ENCODE results near the gene SBF2.

SBF2 gene

DNA sequence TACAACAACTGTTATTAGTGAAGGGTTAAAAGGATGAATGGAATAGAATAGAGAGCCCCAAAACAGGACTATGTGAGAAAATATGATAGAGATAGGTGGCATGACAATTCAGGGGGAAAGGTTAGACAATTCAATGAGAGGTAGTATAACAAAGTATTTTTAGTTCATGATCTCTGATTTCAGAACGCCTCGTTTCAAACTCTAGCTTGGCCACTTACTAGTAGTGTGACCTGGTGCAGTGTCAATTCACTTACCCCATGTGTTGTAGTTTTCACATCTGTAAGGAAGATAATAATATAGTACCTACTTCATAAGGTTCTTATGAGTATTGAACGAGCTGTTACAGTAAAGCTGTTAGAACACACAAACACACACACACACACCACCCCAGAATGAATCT, 322.1 kb downstream of the SBF2 start:
- ChIA-PET CTCF (no interaction called here), POLR2A (no interaction called here)
- TF ChIP-seq SP1 (IDR thresholded peaks at IDR 0.05) (no peak), BHLHE40 (IDR thresholded peaks at IDR 0.05; ENCODE audit: borderline replicate concordance) (no peak), L3MBTL2 (conservative IDR thresholded peaks at IDR 0.05) (no peak), NFRKB (IDR thresholded peaks at IDR 0.05) (no peak), FOXM1 (IDR thresholded peaks at IDR 0.05; ENCODE audit: borderline replicate concordance) (no peak), ZNF384 (IDR thresholded peaks at IDR 0.05) (no peak), ELF4 (IDR thresholded peaks at IDR 0.05) (no peak), LEF1 (IDR thresholded peaks at IDR 0.05; ENCODE audit: borderline replicate concordance) (no peak), SUZ12 (IDR thresholded peaks at IDR 0.05) (no peak), FOXK2 (IDR thresholded peaks at IDR 0.05) (no peak)
- TF ChIP-seq, protein P1, sequence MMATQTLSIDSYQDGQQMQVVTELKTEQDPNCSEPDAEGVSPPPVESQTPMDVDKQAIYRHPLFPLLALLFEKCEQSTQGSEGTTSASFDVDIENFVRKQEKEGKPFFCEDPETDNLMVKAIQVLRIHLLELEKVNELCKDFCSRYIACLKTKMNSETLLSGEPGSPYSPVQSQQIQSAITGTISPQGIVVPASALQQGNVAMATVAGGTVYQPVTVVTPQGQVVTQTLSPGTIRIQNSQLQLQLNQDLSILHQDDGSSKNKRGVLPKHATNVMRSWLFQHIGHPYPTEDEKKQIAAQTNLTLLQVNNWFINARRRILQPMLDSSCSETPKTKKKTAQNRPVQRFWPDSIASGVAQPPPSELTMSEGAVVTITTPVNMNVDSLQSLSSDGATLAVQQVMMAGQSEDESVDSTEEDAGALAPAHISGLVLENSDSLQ (IDR thresholded peaks at IDR 0.05), result no peak
- no peak for DNase-seq (ENCODE audit: extremely low spot score)

DNA sequence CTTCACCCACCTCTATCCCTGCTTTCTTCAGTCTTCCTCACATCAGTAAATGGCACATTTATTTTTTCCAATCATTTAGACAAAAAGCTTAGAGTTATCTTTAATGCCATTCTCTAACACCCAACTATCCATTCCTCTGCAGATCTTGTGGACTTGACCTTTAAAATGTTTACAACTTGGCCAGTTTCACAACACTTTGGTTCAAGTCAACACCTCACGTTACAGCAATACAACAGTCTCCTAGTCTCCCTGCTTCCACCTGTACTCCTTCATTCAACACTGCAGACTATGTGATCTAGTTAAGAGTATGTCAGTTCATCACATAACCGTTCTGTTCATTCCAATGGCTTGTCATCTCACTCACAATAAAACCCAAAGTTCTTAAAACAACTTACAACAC, 325.0 kb downstream of the SBF2 start:
- TF ChIP-seq ELF4 (IDR thresholded peaks at IDR 0.05), result no peak
- TF ChIP-seq FOXK2 (IDR thresholded peaks at IDR 0.05), result no peak
- no peak for TF ChIP-seq NFRKB (IDR thresholded peaks at IDR 0.05)
- no peak for TF ChIP-seq FOXM1 (IDR thresholded peaks at IDR 0.05; ENCODE audit: borderline replicate concordance)
- TF ChIP-seq HDGF (IDR thresholded peaks at IDR 0.05; ENCODE audit: borderline replicate concordance), result no peak
- TF ChIP-seq ARNT (IDR thresholded peaks at IDR 0.05), result no peak
- TF ChIP-seq, protein P1 (IDR thresholded peaks at IDR 0.05), result no peak
- no peak for TF ChIP-seq LEF1 (IDR thresholded peaks at IDR 0.05; ENCODE audit: borderline replicate concordance)
- TF ChIP-seq CTBP1 (IDR thresholded peaks at IDR 0.05; ENCODE audit: borderline replicate concordance), result no peak
- TF ChIP-seq L3MBTL2 (conservative IDR thresholded peaks at IDR 0.05), result no peak
- no peak for TF ChIP-seq TARDBP (IDR thresholded peaks at IDR 0.05)
- TF ChIP-seq SUZ12 (IDR thresholded peaks at IDR 0.05), result no peak
- no peak for DNase-seq (ENCODE audit: extremely low spot score)
- ChIA-PET CTCF (no interaction called here), POLR2A (no interaction called here)

DNA sequence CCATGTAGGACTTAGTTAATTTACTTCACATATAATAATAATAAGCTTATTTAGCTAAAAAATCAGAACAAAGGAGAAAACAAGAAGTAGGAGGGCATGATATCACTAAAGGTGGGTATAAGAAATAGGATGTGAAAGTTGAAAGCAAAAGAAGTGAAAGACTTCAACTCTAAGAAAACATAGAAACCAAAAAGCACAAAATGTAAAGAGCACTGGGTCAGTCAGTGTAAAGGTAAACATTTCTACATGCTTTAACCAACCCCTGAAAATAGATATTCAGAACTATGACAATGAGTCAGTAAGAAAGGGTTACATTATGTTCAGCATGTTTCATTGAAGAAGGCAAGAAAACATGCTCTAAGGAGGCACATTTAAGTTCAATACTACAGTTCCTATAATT, 331.3 kb downstream of the SBF2 start:
- CTCF ChIA-PET, result no interaction called here
- DNase-seq (ENCODE audit: extremely low spot score), result no peak
- POLR2A ChIA-PET, result no interaction called here
- no peak for TF ChIP-seq L3MBTL2 (conservative IDR thresholded peaks at IDR 0.05)
- no peak for TF ChIP-seq HDGF (IDR thresholded peaks at IDR 0.05; ENCODE audit: borderline replicate concordance)
- no peak for TF ChIP-seq ELF4 (IDR thresholded peaks at IDR 0.05)
- TF ChIP-seq, protein P1 (IDR thresholded peaks at IDR 0.05), result no peak
- no peak for TF ChIP-seq SUZ12 (IDR thresholded peaks at IDR 0.05)
- TF ChIP-seq FOXK2 (IDR thresholded peaks at IDR 0.05), result no peak
- no peak for TF ChIP-seq BHLHE40 (IDR thresholded peaks at IDR 0.05; ENCODE audit: borderline replicate concordance)
- no peak for TF ChIP-seq FOXA1 (IDR thresholded peaks at IDR 0.05)
- TF ChIP-seq ARNT (IDR thresholded peaks at IDR 0.05), result no peak
- no peak for TF ChIP-seq CTBP1 (IDR thresholded peaks at IDR 0.05; ENCODE audit: borderline replicate concordance)
- no peak for TF ChIP-seq SP1 (IDR thresholded peaks at IDR 0.05)
- no peak for TF ChIP-seq TARDBP (IDR thresholded peaks at IDR 0.05)
- no peak for TF ChIP-seq LEF1 (IDR thresholded peaks at IDR 0.05; ENCODE audit: borderline replicate concordance)
- no peak for TF ChIP-seq FOXM1 (IDR thresholded peaks at IDR 0.05; ENCODE audit: borderline replicate concordance)
- TF ChIP-seq ZNF384 (IDR thresholded peaks at IDR 0.05), result no peak
- TF ChIP-seq NFRKB (IDR thresholded peaks at IDR 0.05), result no peak

DNA sequence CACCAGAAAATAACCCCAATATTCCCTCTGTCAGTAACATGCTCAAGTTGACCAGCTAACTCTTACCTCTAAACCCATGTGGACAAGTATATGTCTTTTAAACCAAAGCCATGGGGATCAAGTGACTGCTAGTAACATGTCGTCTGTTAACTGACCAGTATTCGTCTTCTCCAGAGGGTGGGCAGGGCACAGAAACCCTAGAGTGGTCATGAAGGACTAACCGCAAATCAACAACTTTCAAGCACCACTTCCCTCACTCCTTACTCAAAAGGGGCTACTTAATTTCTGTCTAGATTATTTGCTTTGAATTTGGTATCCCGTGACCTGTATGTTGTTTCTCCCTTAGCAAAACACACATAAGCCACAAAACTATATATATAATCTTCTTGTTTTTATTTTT, 336.9 kb downstream of the SBF2 start:
- CTCF ChIA-PET, result no interaction called here
- POLR2A ChIA-PET, result no interaction called here
- no peak for DNase-seq (ENCODE audit: extremely low spot score)
- TF ChIP-seq FOXM1 (IDR thresholded peaks at IDR 0.05; ENCODE audit: borderline replicate concordance), result no peak

DNA sequence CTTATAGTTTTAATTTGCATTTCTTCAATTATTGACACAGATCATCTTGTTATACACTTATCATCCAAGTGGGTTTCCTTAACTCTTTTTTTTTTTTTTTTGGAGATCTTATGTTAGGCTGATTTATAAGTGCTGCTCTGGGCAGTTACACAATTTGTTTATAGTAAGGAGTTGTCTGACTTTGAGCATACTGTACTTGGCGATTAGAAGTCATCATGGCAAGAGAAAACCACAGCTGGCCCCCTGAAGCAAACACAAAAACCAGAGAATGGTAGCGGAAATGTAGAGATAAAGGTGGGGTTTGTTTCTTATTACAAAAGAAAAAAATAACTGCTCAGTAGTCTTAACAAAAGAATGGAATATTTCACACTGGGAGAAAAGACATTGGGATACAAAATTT, 337.5 kb downstream of the SBF2 start:
- POLR2A ChIA-PET, result no interaction called here
- TF ChIP-seq NFRKB (IDR thresholded peaks at IDR 0.05), result no peak
- no peak for TF ChIP-seq HDGF (IDR thresholded peaks at IDR 0.05; ENCODE audit: borderline replicate concordance)
- no peak for TF ChIP-seq ELF4 (IDR thresholded peaks at IDR 0.05)
- no peak for TF ChIP-seq ARNT (IDR thresholded peaks at IDR 0.05)
- no peak for TF ChIP-seq SP1 (IDR thresholded peaks at IDR 0.05)
- no peak for TF ChIP-seq ZNF384 (IDR thresholded peaks at IDR 0.05)
- TF ChIP-seq L3MBTL2 (conservative IDR thresholded peaks at IDR 0.05), result no peak
- TF ChIP-seq TARDBP (IDR thresholded peaks at IDR 0.05), result no peak
- TF ChIP-seq FOXA1 (IDR thresholded peaks at IDR 0.05), result no peak
- TF ChIP-seq, protein P1 (IDR thresholded peaks at IDR 0.05), result no peak
- no peak for TF ChIP-seq LEF1 (IDR thresholded peaks at IDR 0.05; ENCODE audit: borderline replicate concordance)
- no peak for TF ChIP-seq BHLHE40 (IDR thresholded peaks at IDR 0.05; ENCODE audit: borderline replicate concordance)
- no peak for TF ChIP-seq SUZ12 (IDR thresholded peaks at IDR 0.05)
- no peak for TF ChIP-seq FOXK2 (IDR thresholded peaks at IDR 0.05)
- TF ChIP-seq FOXM1 (IDR thresholded peaks at IDR 0.05; ENCODE audit: borderline replicate concordance), result no peak
- no peak for TF ChIP-seq CTBP1 (IDR thresholded peaks at IDR 0.05; ENCODE audit: borderline replicate concordance)
- CTCF ChIA-PET, result no interaction called here
- DNase-seq (ENCODE audit: extremely low spot score), result no peak

DNA sequence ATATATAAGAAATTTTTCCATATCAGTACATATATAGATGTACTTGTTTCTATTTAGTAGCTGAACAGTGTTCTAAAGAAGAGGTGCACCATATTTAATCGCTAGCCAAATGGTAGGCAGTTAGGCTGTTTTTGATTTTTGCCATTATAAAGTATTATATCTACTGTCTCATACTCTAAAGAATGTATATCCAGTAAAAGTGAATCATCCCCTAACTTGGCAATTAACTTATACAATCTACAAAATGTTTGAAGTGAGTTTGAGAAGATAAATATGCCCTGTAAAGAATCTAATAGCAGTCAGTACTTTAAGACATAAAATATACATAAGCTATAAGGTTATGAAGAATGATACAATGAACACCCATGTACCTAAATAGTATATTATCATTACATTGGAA, 338.6 kb downstream of the SBF2 start:
- CTCF ChIA-PET, result no interaction called here
- POLR2A ChIA-PET, result no interaction called here
- TF ChIP-seq ARNT (IDR thresholded peaks at IDR 0.05) (no peak), FOXM1 (IDR thresholded peaks at IDR 0.05; ENCODE audit: borderline replicate concordance) (no peak), SP1 (IDR thresholded peaks at IDR 0.05) (no peak), FOXK2 (IDR thresholded peaks at IDR 0.05) (no peak), TARDBP (IDR thresholded peaks at IDR 0.05) (no peak), NFRKB (IDR thresholded peaks at IDR 0.05) (no peak), CTBP1 (IDR thresholded peaks at IDR 0.05; ENCODE audit: borderline replicate concordance) (no peak), BHLHE40 (IDR thresholded peaks at IDR 0.05; ENCODE audit: borderline replicate concordance) (no peak), LEF1 (IDR thresholded peaks at IDR 0.05; ENCODE audit: borderline replicate concordance) (no peak), HDGF (IDR thresholded peaks at IDR 0.05; ENCODE audit: borderline replicate concordance) (no peak), ELF4 (IDR thresholded peaks at IDR 0.05) (no peak), L3MBTL2 (conservative IDR thresholded peaks at IDR 0.05) (no peak)
- no peak for DNase-seq (ENCODE audit: extremely low spot score)

All from HEK293T (cell line).